Activated naive CD8-positive, alpha-beta T cell treated with anti-CD3 and anti-CD28 coated beads, Interleukin-2, amount 50 U/mL, for 16 hours (primary cell): ENCODE results near the gene HIGD1B.
"Not testable (repeated sequence)": the region's sequence is repeated elsewhere in the genome, so short reads cannot be mapped to it uniquely, and the experiment has no call there.

ENCODE experiments used
- DNase-seq: peaks from one replicate; pipeline ENCODE4 v3.0.0-alpha.2; 2020; ENCODE audit warnings: low read depth, low spot score

Gene HIGD1B

GRCh38 chr17:44847586-44847985 lies at the start of gene HIGD1B:
HIGD1B (plus strand) TSS chr17:44847883; CDS start chr17:44848153, 270 bp downstream.
- no peak for DNase-seq

GRCh38 chr17:44798356-44798755 lies 49.3 kb upstream of the HIGD1B start:
- DNase-seq = no peak

GRCh38 chr17:44801880-44802279 lies 45.8 kb upstream of the HIGD1B start:
- no peak for DNase-seq

GRCh38 chr17:44804302-44805089 lies 43.2 kb upstream of the HIGD1B start:
- DNase-seq = no peak

GRCh38 chr17:44807093-44807816 lies 40.4 kb upstream of the HIGD1B start:
- no peak for DNase-seq

GRCh38 chr17:44807817-44808155 lies 39.9 kb upstream of the HIGD1B start:
- no peak for DNase-seq

GRCh38 chr17:44808156-44808555 lies 39.5 kb upstream of the HIGD1B start:
- no peak for DNase-seq

GRCh38 chr17:44808656-44809388 lies 38.9 kb upstream of the HIGD1B start:
- DNase-seq = not testable (repeated sequence)

- DNase-seq = no peak
These were observed 35.4 kb upstream of the HIGD1B start for GRCh38 chr17:44812263-44812662.

- not testable (repeated sequence) for DNase-seq
These were observed 29.2 kb upstream of the HIGD1B start for GRCh38 chr17:44818508-44818907.

- DNase-seq = no peak
These were observed 27.0 kb upstream of the HIGD1B start for GRCh38 chr17:44820631-44821212.

- DNase-seq = not testable (repeated sequence)
These were observed 22.4 kb upstream of the HIGD1B start for GRCh38 chr17:44825236-44825635.

- DNase-seq = no peak
These were observed 21.4 kb upstream of the HIGD1B start for GRCh38 chr17:44826123-44826790.

GRCh38 chr17:44827863-44828262 lies 19.8 kb upstream of the HIGD1B start:
- DNase-seq = no peak

- no peak for DNase-seq
These were observed 18.7 kb upstream of the HIGD1B start for GRCh38 chr17:44828919-44829522.

- DNase-seq = no peak
These were observed 17.9 kb upstream of the HIGD1B start, which contains the start of gene GJC1 for GRCh38 chr17:44829523-44830358. GJC1 (minus strand) TSS chr17:44830287; CDS start chr17:44805817, 24,470 bp downstream.

- DNase-seq = no peak
These were observed 17.1 kb upstream of the HIGD1B start for GRCh38 chr17:44830359-44831288.

GRCh38 chr17:44831371-44831770 lies 16.3 kb upstream of the HIGD1B start:
- DNase-seq = no peak

GRCh38 chr17:44832805-44833204 lies 14.9 kb upstream of the HIGD1B start:
- no peak for DNase-seq
